Stimulated activated CD4-positive, alpha-beta T cell treated with anti-CD3 and anti-CD28 coated beads, Interleukin-15, amount 100 ng/mL, for 48 hours (primary cell): ENCODE measurements around the gene GOLGA3.
"Not testable (repeated sequence)": the region's sequence is repeated elsewhere in the genome, so short reads cannot be mapped to it uniquely, and the experiment has no call there.

Experiments used
- DNase-seq, 2 donors: peaks; one replicate each; pipeline ENCODE4 v3.0.0-alpha.2; 2020; ENCODE audit warnings: low read depth in 2 of 2

The GOLGA3 gene

DNA sequence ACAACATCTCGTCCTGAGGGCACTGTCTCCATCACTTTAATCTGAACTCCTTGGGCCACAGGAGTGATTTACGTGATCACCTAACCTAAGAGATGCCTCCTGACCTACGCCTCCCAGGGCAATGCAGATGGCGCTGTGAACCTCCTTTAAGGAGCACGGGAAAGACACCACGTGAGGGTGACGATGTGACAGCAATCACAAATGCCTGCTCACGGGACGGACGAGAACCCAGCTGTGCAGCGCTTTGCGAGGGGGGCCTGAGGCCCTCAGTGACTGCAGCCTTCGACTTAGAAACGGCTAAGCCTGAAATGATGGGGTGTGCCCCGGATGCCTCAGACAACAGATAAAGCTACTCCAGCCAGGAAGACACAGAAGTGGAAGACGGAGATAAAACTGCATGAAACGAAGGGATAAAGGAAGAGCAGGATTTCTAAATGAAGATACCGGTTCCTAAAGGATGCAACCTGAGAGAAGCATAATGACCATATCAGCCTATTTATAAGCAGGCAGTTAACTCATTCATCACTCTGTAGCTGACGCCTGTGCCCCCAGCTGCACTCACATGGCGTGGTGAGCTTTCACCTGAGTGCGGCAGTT lies 13.9 kb upstream of the GOLGA3 start:
- no peak for DNase-seq

DNA sequence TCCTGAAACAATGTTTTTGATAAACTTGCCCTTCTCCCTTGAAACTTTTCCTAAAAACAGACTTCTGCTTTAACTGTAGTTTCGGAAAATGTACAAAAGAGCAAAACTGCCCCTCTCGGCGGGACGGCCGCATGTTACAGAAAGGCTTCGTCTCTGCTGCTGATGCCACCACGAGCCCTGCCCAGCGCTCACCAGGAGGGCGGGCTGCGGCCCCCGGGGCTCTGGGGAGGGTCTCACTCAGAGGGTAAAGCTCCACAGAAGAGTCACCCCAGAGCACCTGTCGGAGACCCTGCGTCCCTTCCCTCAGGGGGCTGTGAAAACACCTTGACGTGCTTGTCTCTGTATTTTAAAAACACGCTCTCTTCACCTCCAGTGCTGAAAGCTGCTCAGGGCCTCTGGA lies 12.5 kb upstream of the GOLGA3 start:
- DNase-seq: no peak

DNA sequence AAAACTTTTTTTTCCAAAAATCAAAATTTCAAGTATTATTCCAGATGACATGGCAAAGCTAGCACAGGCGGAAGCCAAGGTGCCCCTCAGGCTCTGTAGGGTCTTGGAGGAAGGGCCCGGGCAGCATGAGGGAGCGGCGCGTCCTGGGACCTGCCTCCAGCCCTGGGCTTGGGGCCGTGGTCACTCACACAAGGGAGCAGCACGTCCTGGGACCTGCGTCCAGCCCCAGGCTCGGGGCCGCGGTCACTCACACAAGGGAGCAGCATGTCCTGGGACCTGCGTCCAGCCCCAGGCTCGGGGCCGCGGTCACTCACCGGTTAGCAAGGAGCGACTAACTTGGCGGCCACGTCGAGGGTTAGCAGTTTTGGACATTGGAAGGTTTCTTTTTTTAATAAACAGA lies 11.9 kb upstream of the GOLGA3 start:
- DNase-seq: no peak

DNA sequence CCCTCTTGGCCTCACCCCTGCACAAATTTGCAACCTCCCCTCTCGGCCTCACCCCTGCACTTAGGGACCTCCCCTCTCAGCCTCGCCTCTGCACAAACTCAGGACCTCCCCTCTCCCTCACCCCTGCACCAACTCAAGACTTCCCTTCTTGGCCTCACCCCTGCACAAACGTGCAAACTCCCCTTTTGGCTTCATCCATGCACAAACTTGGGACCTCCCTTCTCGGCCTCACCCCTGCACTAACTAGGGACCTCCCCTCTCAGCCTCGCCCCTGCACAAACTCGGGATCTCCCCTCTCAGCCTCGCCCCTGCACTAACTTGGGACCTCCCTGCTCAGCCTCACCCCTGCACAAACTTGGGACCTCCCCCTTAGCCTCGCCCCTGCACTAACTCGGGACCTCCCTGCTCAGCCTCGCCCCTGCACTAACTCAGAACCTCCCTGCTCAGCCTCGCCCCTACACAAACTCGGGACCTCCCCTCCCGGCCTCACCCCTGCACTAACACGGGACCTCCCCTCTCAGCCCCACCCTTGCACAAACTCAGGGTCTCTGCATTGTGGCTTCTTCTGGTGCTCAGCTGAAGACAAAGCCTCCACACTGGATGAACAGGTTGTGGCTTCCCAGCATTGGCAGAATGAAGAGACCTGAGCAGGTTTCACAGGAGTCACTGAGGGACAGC lies 11.0 kb upstream of the GOLGA3 start:
- no peak for DNase-seq

DNA sequence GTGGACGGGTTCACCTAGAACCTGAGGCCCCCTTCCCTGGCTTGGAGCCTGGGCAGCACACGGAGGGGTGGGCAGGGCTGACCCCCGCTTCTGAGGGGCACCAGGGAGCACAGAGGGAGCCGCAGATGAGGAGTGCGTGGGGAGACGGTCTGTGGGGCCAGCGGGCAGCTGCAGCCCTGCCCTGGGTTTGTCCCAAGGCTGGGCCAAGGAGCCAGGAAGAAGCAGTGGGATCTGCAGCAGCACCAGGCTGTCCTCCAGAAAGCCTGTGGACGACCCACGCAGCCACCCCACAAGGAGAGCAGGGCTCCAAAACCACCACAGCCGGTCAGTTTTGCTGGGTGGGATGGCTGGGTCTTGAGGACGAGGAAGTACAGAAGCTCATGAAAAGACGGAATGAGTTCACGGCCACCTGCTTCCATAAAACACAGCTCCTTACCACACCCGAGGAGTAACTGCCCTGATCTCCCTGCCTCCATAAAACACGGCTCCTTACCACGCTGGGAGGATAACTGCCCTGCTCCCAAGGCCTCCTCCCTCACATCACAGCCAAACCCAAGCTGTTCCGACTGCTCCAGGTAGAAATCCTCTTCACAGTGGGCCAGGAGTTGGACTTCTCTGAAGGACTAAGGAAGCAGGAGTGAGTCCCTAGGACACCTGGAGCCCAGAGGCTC lies 9.9 kb upstream of the GOLGA3 start:
- DNase-seq: no peak

DNA sequence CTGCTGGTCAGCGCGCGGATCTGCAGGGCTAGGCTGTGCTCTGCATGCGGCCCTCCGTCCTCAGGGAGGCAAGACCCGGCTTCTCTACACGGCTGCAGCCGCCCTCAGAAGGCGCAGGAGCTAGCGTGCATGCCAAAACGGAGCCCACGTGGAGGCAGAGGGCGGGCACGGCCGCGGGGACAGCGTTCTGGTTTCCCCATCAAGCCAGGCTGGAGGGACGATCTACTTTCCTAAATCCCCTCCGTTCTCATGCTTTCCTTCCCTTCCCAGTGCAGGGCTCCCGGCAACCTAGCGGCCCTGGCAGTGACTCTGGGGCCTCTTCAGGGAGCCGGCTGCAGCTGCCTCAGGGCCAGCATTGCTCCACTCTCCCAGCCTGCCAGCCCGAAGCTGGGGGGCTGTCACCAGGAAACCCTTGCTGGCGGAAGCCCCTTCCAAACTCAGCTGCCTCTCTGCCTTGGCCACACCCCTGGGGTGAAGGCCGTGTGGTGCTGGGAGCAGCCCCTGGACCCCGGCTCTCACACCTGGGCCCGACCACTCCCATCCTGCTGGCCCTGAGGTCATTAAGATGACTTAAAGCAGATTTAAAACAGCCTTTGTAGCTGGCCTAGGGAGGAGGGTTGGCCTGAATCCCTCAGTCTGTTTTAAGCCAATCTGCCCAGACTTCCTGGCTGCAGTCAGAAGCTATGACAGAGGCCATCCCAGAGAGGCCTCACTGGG lies 9.2 kb upstream of the GOLGA3 start:
- DNase-seq: no peak

DNA sequence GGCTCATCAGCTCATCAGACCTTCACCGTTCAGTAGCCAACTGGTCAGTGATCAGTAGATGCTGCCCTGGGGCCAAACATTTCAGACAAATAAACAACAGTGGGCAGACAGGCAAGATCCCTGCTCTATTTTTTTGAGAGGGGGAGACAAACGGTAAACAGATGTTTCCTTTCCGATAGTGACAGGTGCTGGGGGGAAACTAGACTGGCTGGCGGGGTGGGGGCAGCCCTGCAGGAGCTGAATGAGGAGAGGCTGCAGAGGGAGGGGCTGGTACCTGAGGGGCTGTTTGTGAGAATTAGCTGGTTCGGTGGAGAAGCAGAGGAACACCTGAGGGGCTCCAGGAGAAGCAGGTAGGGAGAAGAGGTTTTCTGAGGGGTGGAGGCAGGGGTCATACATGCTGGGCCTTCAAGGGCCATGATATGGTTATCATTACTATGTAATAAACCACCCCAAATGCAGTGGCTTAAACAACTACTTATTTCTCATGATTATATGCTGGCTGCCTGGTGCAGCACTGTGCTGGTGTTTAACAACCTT lies 8.2 kb upstream of the GOLGA3 start:
- DNase-seq: no peak

DNA sequence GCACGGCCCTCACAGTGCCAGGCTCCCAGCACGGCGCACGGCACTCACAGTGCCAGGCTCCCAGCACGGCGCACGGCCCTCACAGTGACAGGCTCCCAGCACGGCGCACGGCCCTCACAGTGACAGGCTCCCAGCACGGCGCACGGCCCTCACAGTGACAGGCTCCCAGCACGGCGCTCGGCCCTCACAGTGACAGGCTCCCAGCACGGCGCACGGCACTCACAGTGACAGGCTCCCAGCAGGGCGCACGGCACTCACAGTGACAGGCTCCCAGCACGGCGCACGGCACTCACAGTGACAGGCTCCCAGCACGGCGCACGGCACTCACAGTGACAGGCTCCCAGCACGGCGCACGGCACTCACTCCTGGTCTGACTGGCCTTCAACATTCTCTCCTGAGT lies 7.6 kb upstream of the GOLGA3 start:
- DNase-seq: not testable (repeated sequence)

DNA sequence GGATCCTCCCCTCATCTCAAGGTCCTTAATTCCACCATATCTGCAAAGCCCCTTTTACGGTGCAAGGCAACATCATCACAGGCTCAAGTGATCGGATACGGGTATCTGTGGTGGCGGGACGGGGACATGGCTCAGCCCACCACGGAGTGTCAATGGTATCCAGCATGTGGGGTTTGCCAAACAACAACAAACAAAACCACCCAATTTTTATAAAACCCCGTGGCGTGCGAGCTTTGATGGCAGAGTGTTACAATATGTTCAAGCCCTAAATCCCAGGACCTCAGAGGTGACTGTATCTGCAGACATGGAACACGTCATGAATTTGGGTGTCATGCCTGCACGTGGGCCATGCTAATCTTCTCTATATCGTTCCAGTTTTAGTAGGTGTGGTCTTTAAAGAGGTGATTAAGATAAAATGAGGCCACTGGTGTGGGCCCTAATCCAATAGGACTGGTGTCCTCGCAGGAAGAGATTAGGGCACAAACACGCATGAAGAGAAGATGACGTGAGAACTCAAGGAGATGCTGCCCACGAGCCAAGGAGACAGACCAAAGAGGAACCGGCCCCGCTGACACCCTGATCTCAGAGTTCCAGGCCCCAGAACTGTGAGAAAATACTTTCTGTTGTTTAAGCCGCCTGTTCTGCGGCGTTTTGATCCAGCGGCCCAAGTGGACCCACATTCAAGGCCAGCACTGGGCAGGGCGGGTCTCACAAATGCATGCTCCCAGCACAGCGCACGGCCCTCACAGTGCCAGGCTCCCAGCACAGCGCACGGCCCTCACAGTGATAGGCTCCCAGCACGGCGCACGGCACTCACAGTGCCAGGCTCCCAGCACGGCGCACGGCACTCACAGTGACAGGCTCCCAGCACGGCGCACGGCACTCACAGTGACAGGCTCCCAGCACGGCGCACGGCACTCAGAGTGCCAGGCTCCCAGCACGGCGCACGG lies 6.7 kb upstream of the GOLGA3 start:
- DNase-seq: no peak

- no peak for DNase-seq
These were observed 5.6 kb upstream of the GOLGA3 start for GRCh38 chr12:132834181-132834711.

DNA sequence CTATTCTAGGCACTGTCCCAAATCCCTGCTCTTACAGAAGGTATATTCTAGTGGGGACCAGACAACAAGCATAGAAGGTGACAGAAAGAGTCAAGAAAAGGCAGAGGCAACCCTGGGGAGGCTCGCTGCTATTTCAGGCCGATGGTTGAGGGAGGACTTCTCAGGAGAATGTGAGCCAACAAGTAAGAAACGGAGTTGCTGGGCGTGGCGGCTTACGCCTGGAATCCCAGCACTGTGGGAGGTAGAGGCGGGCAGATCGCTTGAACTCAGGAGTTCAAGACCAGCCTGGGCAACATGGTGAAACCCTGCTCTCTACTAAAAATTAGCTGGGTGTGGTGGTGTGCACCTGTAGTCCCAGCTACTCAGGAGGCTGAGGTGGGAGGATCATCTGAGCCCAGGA lies 4.7 kb upstream of the GOLGA3 start:
- no peak for DNase-seq

DNA sequence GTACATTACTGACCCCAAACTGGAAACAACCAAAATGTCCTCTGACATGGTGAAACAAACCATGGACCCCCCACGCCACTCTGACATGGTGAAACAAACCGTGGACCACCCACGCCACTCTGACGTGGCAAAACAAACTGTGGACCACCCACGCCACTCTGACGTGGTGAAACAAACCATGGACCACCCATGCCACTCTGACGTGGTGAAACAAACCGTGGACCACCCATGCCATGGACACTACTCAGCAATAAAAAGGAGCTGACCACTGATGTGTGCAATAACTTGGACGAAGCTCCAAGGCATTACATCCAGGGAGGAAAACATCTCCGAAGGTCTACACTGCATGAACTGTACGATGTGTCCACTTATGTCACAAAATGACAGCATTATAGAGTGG lies 3.1 kb upstream of the GOLGA3 start:
- no peak for DNase-seq

- DNase-seq: no peak
These were observed 636 bp downstream of the GOLGA3 start for GRCh38 chr12:132827763-132828703.

- DNase-seq: no peak
These were observed 2.8 kb downstream of the GOLGA3 start for GRCh38 chr12:132825861-132826260.

DNA sequence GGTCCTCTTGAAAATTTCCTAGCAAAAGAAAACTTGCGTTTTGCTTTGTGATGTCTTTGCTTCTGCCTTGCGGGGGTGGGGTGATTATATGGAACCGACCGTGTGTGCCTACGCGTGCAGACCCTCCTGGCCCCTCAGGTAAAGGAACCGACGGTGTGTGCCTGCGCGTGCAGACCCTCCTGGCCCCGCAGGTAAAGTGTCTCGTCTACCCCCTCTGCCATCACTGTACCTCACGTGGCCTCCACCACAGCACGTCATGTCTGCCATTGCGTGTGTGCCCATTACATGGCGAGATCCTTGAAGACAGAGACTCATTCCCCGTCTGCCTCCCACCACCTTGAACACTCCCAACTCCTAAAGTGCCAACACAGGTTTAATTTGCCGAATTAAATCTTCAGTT lies 3.6 kb downstream of the GOLGA3 start:
- no peak for DNase-seq

DNA sequence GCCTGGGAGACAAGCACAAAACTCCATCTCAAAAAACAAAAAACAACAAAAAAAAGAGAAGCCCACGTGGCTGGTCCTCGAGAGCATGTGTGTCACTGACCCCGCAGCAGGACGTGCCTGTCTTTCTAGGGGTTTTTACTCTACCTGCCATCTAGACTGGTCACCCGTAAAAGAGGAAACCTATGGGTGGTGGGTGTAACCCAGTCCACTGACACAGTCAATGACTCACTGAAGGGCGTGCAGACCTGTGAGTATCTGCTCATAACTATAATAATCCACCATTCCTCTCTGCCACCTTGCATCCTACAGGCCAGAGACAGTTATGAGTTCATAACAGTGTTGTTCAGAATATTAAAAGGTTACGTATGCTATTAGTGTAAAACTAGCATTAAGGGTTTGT lies 4.6 kb downstream of the GOLGA3 start:
- DNase-seq: no peak

GRCh38 chr12:132818562-132818961 lies 10.1 kb downstream of the GOLGA3 start:
- DNase-seq: no peak

DNA sequence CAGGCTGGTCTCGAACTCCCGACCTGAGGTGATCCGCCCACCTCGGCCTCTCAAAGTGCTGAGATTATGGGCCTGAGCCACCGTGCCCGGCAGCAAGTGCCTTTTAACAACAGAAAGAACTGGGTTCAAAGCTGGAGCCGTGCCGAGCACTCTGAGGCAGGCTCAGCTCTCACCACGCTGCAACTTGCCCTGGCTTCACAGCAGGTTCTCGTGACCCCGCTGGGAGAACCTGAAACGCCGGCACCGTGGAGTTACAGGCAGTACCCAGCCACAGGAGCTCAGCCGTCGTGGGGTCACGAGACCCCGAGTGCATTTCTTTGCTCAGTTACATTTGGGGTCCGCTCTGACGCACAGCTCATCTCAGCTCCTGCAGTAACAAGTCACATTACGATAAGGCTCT lies 14.4 kb downstream of the GOLGA3 start:
- DNase-seq: no peak

DNA sequence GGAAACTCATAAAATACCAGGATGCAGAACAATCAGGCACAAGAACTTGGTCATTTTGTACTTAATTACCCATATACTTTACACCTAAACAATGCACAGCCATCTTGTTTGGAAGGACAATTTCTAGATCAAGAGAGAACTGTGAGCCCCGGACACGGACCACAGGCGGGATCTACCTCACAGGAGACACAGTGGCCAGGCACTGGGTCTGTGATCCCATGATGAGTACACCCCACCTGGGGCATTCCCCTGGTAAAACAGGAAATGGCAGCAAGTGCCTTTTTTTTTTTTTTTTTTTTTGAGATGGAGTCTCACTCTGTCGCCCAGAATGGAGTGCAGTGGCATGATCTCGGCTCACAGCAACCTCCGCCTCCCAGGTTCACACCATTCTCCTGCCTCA lies 15.2 kb downstream of the GOLGA3 start:
- DNase-seq: no peak
